Motor neuron (in vitro differentiated cells): Measurements from ENCODE around the gene DTX2. TPM values are rescaled to one million over a fixed set of nuclear protein-coding genes. Genes with fewer than 3 reads are reported as not detected.
A peak's percentile ranks its signal among the peaks of the same experiment; 100 is the strongest.
"Not testable (repeated sequence)": the region's sequence is repeated elsewhere in the genome, so short reads cannot be mapped to it uniquely, and the experiment has no call there.

Source experiments
- ATAC-seq, 8 experiments: fragments of 200-7000 bp; cut with Tn5 transposase; replicated peaks in 6 of 8; 2 replicates each; pipeline ENCODE4 v1.8.0; 2021; ENCODE audit warnings: mild to moderate bottlenecking in 8 of 8, moderate library complexity in 8 of 8
- H3K27ac ChIP-seq, 2 donors: fragments of 250-450 bp; sonication (Bioruptor Pico); 2 replicates each; pipeline ENCODE4 v1.9.0; 2021; ENCODE audit warnings: antibody characterized with exemption in 2 of 2, mild to moderate bottlenecking in 2 of 2, moderate library complexity in 1 of 2
- H3K4me1 ChIP-seq, 2 donors: fragments of 250-450 bp; sonication (Bioruptor Pico); replicated peaks in 1 of 2; 2 replicates each; pipeline ENCODE4 v1.6.1; 2021; ENCODE audit warnings: antibody characterized with exemption in 2 of 2, mild to moderate bottlenecking in 2 of 2, moderate library complexity in 1 of 2
- H3K4me3 ChIP-seq, 5 donors: fragments of 250-450 bp; sonication (Bioruptor Pico); 2 replicates each; pipeline ENCODE4 v1.9.0; 2021; ENCODE audit warnings: antibody characterized with exemption in 5 of 5, mild to moderate bottlenecking in 5 of 5, moderate library complexity in 4 of 5
- WGBS, 10 experiments: fragments of 450-650 bp; shearing (Covaris generic); methylation state at CpG; one replicate each; pipeline ENCODE4 v1.0.0; 2022; 5-methylcytosine and 5-hydroxymethylcytosine counted together
- in situ Hi-C, 9 experiments: fragments of 400-800 bp; cut with MboI; loops; one replicate each; pipeline ENCODE4 v1.15.0; 2021; ENCODE audit warnings: low sequenced_read_pairs in 9 of 9, low pct_unique_long_range_greater_than_20kb in 2 of 9; ENCODE audit not compliant: unreplicated experiment in 9 of 9
- total RNA-seq, 8 experiments: library from RNA; unstranded; fragments of 300-600 nt; gene quantifications; 2 replicates each; pipeline versions ENCODE4 v1.2.3 to v1.2.4, GENCODE V29; 2022

DTX2 gene
- total RNA-seq, 8 experiments from 2014 or later, result 3.4 to 13.8 (median 5.6) TPM

DNA sequence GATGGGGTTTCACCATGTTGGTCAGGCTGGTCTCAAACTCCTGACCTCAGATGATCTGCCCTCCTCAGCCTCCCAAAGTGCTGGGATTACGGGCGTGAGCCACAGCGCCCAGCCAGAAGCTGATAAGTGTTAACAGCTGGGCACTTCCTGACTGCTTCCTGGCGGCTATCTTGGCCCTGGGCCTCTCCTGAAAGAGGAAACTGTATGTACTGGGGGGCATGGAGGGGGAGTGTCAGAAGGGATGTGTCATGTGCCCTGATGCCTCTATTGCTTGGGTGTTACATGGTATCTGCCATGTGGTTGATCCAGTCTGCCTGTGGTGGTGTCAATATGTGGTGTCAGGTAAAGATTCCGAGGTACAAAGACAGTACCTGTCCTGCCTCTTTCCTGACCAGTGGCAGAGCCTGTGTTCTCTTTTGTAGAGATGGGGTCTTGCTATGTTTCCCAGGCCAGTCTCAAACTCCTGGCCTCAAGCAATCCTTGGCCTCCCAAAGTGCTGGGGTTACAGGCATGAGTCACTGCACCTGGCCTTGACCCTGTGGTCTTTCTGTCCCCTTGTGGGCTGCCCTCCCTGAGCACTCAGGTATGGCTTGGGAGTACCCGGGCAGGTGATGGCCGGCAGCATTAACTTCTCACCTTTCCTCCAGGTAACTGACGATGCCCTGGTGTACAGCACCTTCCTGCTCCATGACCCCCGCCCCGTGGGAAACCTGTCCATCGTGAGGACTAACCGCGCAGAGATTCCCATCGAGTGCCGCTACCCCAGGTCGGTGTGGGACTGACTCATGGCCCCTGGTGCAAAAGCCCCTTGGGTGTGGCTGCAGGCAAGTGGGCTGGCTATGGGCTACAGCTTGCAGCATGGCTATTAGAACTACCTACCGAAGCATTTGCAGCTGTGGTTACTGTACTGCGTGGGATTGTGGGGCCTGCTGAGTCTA is 32.4 kb upstream of the DTX2 start:
- Histone ChIP-seq H3K4me3 (no peak overlapping the region), H3K4me1 (no peaks in the 10 kb centered on the region), H3K27ac (no peak overlapping the region)
- 0 to 100% (median 72%) methylated on average over 1 to 8 of the region's 18 CpGs; no CpG with 5 or more reads in 2 of the 10 experiments for WGBS, 10 experiments
- ATAC-seq, result no peak
- in situ Hi-C loops, result no loop called here

DNA sequence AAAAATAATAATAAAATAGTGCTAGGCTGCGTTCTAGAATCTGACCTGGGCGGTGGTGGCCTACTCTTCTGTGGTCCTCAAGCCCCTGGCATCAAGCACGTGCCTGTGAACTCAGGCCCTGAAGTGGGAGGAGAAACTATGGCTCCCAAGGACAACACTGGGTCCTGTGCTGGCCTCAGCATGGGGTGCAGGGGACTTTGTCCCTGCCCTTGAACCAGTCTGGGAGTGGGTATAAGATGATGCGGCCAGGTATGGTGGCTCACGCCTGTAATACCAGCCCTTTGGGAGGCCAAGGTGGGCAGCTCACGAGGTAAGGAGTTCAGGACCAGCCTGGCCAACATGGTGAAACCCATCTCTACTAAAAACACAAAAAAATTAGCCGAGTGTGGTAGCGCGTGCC is 31.3 kb upstream of the DTX2 start:
- in situ Hi-C loops, result no loop called here
- Histone ChIP-seq H3K4me1 (no peaks in the 10 kb centered on the region), H3K4me3 (no peak overlapping the region), H3K27ac (no peak overlapping the region)
- WGBS, 10 experiments, result 29 to 100% (median 80%) methylated on average over 1 to 4 of the region's 9 CpGs; no CpG with 5 or more reads in 4 of the 10 experiments
- no peak for ATAC-seq

DNA sequence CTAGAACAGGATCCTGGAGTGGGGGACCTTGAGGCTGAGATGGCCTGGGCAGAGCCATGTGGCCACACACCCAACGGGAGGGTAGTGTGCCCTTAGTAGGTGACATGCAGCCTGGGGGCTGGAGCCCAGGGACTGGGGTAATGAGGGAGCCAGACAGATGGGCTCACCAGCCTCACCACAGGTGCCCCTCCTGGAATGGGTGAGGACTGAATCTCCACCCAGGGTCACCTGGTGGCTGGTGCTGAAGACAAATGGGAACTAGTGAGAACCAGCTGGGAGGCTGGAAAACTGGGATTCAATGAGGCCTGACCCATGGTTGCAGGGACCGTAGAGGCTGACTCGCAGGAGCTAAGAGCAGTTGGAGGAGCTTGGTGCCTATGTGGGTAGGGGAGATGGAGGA is 30.7 kb upstream of the DTX2 start:
- in situ Hi-C loops, result no loop called here
- WGBS, 10 experiments, result 80 to 100% (median 80%) methylated on average over 1 to 2 of the region's 3 CpGs; no CpG with 5 or more reads in 6 of the 10 experiments

GRCh38 chr7:76437873-76438272 is 23.6 kb upstream of the DTX2 start:
- in situ Hi-C loops, H3K4me1 ChIP-seq, H3K27ac ChIP-seq, H3K4me3 ChIP-seq: not testable (repeated sequence)
- no CpG with 5 or more reads among the region's 2 CpGs for WGBS, 10 experiments
- ATAC-seq, result peak; percentile 71 to 93 (median 87)

More for the DNA sequence above, 30.7 kb upstream of the DTX2 start:
- Histone ChIP-seq H3K4me3 (no peak overlapping the region), H3K4me1 (no peaks in the 10 kb centered on the region), H3K27ac (no peak overlapping the region)
- no peak for ATAC-seq

DNA sequence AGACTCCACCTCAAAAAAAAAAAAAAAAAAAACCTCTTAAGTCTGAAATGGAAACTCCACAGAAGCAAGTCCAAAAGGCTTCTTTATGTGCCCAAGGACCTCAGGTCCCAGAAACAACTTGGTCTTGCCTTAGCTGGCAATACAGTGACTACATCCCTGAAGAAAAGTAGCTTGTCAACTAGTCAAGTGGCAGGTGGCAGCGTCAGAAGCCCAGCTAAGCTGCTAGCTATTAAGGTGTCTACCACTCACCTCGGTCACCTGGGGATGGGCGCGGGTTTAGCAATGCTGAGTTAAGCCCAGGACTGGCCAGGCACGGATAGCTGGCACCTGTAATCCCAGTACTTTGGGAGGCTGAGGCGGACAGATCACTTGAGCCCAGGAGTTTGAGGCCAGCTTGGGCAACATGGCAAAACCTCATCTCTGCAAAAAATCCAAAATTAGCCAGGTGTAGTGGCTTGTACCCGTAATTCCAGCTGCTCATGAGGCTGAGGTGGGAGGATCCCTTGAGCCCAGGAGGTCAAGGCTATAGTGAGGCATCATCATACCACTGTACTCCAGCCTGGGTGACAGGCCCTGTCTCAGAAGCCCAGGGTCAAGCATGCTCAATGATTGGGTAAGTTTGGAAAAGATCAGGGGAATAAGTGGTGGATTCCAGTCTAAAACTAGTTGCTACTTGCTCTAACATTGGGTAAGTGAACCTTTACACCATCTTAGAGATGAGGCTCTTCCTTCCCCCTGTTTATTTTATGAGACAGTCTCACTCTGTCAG is 22.2 kb upstream of the DTX2 start:
- no CpG with 5 or more reads among the region's 7 CpGs for WGBS, 10 experiments
- H3K27ac ChIP-seq, H3K4me1 ChIP-seq, H3K4me3 ChIP-seq, in situ Hi-C loops: not testable (repeated sequence)
- peak in 1 of 8 experiments; percentile 46 for ATAC-seq

- ATAC-seq, H3K4me3 ChIP-seq, in situ Hi-C loops, H3K4me1 ChIP-seq, H3K27ac ChIP-seq: not testable (repeated sequence)
- WGBS, 10 experiments, result 80 to 100% methylated on average over 1 of the region's 4 CpGs; no CpG with 5 or more reads in 8 of the 10 experiments
These were observed 21.1 kb upstream of the DTX2 start for GRCh38 chr7:76440404-76440803.

- H3K27ac ChIP-seq, in situ Hi-C loops, H3K4me3 ChIP-seq, H3K4me1 ChIP-seq: not testable (repeated sequence)
- no CpG with 5 or more reads among the region's 10 CpGs for WGBS, 10 experiments
- ATAC-seq, result peak in 5 of 8 experiments; percentile 14 to 60 (median 31)
These were observed 19.7 kb upstream of the DTX2 start for GRCh38 chr7:76441792-76442191.

DNA sequence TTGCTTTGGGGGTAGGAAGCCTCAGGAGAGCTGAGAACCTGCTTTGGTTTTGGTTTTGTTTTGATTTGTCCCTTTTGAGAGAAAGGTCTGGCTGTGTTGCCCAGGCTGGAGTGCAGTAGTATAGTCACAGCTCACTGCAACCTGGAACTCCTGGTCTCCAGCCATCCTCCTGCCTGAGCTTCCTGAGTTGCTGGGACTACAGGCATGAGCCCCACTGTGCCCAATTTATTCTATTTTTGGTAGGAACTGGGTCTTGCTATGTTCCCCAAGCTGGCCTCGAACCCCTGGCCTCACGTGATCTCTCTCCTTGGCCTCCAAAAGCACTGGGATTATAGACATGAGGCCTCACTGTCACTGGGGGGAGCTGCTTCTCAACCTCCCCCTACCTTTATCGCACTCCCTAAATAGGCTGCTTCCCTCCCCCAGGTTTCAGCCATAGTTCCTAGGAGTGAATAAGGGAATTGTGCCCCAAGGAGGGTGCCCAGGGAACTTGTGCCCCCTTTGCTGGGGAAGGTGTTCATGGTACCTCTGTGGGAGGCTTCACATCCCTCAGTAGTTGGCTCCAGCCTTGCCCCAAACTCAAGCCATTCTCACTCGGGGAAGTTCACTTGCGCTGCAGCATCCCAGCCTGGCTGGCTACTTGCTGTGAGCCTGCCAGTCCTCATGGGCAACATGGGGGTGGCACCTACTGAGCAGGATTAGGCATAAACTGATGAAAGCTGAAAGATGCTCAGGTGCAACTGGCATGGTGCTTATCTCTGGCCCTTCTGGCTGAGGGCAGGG is 18.7 kb upstream of the DTX2 start:
- in situ Hi-C loops, H3K4me1 ChIP-seq, H3K27ac ChIP-seq, H3K4me3 ChIP-seq, ATAC-seq: not testable (repeated sequence)
- 100% methylated on average over 1 of the region's 5 CpGs; no CpG with 5 or more reads in 8 of the 10 experiments for WGBS, 10 experiments

GRCh38 chr7:76443846-76444245 is 17.7 kb upstream of the DTX2 start:
- H3K4me1 ChIP-seq, H3K27ac ChIP-seq, in situ Hi-C loops, H3K4me3 ChIP-seq, ATAC-seq: not testable (repeated sequence)
- 94% methylated on average over 3 of the region's 12 CpGs; no CpG with 5 or more reads in 9 of the 10 experiments for WGBS, 10 experiments

GRCh38 chr7:76445577-76446008 is 15.9 kb upstream of the DTX2 start:
- H3K27ac ChIP-seq, in situ Hi-C loops, H3K4me1 ChIP-seq, H3K4me3 ChIP-seq: not testable (repeated sequence)
- ATAC-seq, result peak; percentile 76 to 98 (median 92)
- WGBS, 10 experiments, result no CpG with 5 or more reads among the region's 5 CpGs

DNA sequence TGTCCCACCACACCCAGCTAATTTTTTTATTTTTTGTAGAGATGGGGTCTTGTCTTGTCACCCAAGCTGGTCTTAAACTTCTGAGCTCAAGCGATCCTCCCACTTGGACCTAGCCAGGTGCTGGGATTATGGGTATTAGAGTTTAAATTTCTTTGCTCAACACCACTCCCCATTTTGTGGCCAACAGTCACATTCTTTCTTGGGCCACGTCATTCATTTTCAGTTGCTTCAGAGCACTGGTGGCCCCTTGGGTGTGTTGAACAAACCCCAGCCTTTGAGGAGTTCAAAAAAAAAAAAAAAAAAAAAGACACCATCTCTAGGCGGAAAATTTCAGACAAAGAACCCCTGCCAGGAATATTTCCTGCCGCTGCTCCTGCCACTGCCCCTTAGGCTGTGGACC is 4.5 kb upstream of the DTX2 start:
- ATAC-seq, result peak in 1 of 8 experiments; percentile 6
- H3K4me1 ChIP-seq, H3K27ac ChIP-seq, H3K4me3 ChIP-seq, in situ Hi-C loops: not testable (repeated sequence)
- WGBS, 10 experiments, result no CpG with 5 or more reads among the region's 4 CpGs

- H3K4me1 ChIP-seq, H3K27ac ChIP-seq, ATAC-seq, H3K4me3 ChIP-seq, in situ Hi-C loops: not testable (repeated sequence)
- WGBS, 10 experiments, result no CpG with 5 or more reads among the region's 4 CpGs
These were observed 3.0 kb upstream of the DTX2 start for GRCh38 chr7:76458504-76458903.

- H3K4me1 ChIP-seq, H3K27ac ChIP-seq, in situ Hi-C loops, ATAC-seq, H3K4me3 ChIP-seq: not testable (repeated sequence)
- WGBS, 10 experiments, result no CpG with 5 or more reads among the region's 20 CpGs
These were observed 742 bp upstream of the DTX2 start for GRCh38 chr7:76460767-76461166.
